HG03469 (cell line): ENCODE data around the gene F3.
A peak's percentile ranks its signal among the peaks of the same experiment; 100 is the strongest.
"Not testable (repeated sequence)": the region's sequence is repeated elsewhere in the genome, so short reads cannot be mapped to it uniquely, and the experiment has no call there.

Source experiments
- ATAC-seq: cut with Tn5 transposase; IDR thresholded peaks from one replicate; pipeline ENCODE4 v1.9.1; 2021; ENCODE audit warnings: mild to moderate bottlenecking, moderate library complexity, moderate number of reproducible peaks; ENCODE audit not compliant: unreplicated experiment

F3 gene

DNA sequence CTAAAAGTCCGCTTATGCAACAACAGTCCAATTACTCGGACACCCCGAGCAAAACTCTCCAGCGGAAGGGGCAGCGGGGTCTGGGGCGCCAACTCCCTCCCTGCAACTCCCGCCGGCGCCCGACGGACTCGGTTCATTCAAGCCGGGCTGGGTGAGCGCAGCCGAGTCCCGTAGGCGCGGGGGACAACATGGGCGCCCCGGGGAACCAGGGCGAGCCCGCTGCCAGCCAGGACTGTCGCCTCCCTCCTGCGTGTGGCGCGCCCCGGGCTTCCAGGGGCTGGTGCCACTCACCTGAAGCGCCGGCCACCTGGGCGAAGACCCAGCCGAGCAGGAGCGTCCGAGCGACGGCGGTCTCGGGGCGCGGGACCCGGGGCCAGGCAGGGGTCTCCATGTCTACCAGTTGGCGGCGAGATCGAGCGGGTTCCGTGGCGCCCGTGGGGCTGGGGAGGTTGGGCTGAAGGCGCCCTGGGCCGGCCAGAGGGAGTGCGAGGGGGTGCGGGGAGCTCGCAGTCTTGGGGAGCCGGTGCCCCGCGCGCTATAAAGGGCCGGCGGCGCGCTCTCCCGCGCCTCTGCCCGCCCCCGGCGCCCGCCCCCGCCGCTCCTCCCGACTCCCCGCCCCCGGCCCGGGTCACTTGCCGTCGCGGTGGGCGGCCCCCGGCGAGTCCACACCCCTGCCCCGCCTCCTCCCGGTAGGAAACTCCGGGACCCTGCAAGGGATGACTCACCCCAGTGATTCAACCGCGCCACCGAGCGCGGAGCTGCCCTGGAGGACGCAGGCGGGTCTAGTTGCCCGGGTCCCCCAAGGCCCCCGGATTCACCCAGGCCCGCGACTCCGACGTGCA is at the start of gene F3:
F3 (minus strand) TSS at position 514 of the 842 bp plus-strand sequence; CDS start at position 391, 123 bp downstream.
- ATAC-seq: peak; percentile 59

DNA sequence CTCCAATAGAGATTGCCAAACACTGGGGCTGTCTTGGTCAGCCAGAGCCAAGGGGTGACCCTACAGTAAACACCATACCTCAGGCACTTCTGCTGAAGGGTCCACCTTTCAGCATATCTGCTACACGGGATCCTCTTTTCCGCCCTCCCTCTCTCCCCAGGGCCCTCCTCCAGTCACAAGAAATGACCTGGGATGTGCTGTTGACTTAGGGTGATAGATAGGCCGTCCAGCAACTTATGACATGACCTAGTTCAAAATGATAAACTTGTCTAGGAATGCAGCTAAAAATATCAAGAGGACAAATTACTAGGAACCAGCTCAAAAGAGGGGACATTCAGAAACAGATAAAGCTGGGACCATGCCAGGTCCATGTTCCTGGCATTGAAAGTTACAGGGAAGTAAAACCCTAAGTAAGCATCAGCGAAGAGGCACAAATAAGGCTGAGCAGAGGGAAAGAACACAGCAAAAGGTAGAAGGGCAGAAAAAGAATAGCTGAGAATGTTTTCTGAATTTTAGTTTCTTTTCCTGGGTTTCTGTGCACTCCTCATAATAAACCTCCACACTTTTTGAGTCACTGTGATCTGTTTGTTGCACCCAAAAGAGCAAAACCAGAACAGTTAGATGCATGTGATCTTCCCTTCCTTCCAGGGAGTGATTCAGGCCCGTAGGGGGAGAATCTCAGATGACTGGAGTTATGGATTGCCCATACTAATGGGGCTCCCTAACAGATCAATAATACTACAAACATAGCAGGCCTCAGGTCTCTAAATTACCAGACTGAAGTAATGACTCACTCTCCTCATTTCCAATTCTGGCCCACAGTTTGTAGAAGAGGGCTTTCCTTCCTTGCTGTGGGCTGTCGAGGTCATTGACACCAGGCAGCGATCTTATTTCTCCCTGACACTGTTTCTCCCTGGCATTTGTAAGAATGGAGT is 48.9 kb upstream of the F3 start:
- no peak for ATAC-seq

DNA sequence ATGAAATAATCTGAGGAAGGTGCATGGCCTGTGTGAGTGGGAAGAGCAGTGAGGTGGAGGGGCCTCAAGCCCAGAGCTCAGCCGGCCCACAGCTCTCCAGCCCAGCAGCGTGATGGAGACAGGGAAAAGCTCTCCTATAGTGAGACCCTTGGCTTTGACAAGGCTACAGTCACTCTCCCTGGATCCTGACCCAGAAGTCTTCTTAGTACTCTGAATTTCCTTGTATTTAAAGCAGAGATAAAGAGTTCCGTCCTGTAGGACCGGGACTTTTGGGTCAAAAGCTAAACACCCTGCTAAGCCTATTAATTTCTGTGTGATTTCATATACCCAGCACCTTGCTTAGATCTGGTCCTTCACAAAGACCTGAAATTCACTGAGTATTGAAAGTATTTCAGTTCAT is 48.2 kb upstream of the F3 start:
- no peak for ATAC-seq

DNA sequence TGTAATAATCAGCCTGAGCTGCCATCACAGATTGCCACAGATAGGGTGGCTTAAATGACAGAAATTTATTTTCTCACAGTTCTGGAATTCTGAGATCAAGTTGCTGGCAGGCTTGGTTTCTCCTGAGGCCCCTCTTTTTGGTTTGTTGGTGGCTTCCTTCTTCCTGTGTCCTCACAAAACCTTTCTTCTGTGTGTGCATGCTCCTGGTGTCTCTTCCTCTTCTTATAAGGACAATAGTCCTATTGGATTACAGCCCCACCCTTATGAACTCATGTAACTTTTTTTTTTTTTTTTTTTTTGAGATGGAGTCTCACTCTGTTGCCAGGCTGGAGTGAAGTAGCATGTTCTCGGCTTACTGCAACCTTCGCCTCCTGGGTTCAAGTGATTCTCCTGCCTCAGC is 41.0 kb upstream of the F3 start:
- no peak for ATAC-seq

DNA sequence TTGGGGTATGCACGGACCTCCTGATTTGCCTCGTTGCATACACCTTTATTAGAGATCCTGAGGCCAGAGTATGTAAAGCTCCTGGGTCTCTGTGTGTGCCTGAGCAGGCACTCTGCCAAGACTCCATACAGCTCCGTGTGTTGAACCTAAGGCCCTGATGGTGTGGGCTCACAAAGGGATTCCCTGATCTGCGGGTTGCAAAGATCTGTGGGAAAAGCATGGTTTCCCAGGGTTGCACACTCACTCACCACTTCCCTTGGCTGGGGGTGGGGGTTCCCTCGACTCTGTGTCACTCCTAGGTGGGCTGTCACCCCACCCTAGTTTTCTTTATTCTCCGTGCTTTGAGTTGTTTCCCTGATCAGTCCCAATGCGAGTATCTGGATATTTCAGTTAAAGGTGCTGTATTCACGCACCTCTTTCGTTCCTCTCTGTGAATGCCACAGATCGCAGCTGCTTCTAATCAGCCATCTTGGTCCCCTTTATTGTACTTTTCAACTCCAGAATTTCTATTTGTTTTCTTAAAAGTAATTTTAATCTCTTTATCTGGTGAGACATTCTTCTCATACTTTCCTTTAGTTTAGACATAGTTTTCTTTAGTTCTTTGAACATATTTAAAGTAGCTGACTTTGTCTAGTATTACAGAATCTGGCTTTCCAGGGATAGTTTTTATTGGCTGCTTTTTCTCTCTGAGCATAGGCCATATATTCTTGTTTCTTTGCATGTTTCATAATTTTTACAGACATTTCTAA is 39.0 kb upstream of the F3 start:
- ATAC-seq: no peak

DNA sequence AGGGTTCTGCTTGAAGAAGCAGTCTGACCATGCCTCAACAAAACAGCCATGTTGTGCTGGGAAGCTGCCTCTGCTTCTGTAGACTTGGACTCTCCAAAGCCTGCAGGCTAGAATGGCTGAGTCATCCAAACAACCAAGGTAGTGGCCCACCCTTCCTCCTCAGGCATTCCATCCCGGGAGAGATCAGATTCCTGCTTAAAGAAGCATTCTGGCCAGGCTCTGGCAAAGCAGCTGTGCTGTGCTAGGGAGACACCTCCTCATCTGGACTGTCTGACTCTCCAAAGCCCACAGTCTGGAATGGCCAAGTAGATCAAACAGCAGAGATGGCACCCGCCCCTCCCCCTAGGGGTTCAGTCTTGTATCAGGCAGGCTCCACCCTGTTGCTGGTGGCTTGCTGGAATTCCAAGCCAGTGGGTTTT is 38.3 kb upstream of the F3 start:
- ATAC-seq: no peak

DNA sequence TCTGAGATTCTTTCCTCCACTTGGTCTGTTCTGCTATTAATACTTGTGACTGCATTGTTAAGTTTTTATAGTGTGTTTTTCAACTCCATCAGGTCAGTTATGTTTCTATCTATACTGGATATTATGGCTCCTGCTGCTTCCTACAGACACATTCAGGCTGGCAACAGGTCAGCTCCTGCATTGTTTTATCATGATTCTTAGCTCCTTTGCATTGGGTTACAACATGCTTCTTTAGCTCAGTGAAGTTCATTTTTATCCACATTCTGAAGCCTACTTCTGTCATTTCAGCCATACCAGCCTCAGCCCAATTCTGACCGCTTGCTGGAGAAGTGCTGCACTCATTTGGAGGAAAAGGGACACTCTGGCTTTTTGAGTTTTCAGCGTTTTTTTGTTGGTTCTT is 37.3 kb upstream of the F3 start:
- ATAC-seq: no peak

DNA sequence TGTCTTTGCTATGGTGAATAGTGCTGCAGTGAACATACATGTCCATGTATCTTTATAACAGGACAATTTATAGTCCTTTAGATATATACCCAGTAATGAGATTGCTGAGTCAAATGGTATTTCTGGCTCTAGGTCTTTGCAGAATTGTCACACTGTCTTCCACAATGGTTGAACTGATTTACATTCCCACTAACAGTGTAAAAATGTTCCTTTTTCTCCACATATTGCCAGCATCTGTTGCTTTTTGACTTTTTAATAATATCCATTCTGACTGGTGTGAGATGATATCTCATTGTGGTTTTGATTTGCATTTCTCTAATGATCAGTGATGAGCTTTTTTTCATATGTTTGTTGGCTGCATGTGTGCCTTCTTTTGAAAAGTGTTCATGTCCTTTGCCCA is 32.4 kb upstream of the F3 start:
- ATAC-seq: not testable (repeated sequence)

DNA sequence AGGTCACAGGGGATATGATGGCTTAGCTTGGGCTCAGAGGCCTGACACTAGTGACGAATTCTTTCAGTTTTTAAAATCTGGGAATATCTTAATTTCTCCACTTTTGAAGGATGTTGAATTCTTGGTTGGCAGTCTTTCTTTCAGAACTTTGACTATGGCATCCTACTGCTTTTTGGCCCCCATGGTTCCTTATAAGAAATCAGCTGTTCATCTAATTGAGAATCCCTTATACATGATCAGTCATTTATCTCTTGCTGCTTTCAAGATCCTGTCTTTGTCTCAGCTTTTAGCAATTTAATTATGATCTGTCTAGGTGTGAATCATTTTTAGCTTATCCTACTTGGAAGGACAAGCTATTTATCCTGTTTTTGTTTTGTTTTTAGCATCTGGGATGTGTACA is 31.2 kb upstream of the F3 start:
- ATAC-seq: no peak

DNA sequence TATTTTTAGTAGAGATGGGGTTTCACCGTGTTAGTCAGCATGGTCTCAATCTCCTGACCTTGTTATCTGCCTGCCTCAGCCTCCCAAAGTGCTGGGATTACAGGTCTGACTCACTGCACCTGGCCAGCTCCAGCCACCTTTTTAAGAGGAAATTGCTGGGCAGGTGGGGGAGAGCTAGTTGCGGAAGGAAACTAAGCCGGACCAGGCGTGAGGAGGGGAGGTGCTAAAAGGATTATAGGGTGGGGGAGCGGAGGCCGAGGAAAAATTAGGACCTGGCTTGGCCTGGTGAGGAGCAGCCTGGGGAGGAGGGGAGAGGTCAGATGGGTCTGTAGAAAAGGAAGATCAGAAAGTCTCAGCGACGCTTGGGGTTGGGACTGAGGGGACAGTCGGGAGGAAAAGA is 29.4 kb upstream of the F3 start:
- ATAC-seq: not testable (repeated sequence)

DNA sequence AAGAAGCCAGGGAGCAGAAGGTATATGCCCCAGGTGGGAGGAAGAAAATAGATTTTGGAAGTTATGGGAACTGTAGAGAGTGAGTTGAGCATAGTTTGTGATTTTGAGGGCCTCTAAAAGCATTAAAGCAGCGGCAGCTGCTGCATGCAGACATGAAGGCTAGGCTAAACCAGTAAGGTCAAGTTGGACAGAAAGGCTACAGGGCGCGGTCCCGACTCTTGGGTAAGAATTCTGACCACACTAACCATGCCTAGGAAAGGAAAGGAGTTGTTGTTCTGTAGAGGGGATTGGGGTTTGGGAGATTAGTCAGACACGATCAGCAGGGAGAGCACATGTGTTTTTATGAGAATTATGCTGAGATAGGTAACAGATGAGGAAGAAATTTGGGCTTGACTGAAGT is 27.2 kb upstream of the F3 start:
- ATAC-seq: not testable (repeated sequence)

DNA sequence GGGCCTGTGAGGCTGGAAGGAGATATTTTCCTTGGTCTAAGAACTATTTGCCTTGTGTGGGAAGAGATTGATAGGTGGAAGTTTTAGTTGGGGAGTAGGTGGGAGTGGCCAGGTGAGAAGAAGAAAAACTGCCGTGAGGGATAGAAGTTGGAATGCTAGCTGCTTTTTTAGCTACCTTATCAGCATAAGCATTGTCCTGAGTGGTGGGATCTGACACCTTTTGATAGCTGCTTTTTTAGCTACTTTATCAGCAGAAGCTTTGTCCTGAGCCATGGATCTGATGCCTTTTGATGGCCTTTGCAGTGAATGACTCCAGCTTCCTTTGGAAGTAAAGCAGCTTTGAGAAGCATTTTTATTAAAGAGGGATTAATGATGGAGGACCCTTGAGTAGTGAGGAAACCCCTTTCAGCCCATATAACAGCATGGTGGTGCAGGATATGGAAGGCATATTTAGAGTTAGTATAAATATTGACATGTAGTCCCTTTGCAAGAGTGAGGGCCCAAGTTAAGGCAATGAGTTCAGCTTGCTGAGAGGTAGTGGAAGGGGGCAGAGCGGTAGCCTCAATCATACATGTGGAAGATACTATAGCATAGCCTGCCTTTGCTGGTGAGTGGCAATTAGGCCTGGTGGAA is 26.5 kb upstream of the F3 start:
- not testable (repeated sequence) for ATAC-seq

DNA sequence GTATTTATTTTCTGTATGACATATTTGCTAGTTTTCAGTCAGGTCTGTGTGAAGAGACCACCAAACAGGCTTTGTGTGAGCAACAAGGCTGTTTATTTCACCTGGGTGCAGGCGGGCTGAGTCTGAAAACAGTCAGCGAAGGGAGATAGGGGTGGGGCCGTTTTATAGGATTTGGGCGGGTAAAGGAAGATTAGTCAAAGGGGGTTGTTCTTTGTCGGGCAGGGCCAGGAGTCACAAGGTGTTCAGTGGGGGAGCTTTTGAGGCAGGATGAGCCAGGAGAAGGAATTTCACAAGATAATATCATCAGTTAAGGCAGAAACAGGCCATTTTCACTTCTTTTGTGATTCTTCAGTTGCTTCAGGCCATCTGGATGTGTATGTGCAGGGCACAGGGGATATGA is 24.9 kb upstream of the F3 start:
- ATAC-seq: not testable (repeated sequence)

DNA sequence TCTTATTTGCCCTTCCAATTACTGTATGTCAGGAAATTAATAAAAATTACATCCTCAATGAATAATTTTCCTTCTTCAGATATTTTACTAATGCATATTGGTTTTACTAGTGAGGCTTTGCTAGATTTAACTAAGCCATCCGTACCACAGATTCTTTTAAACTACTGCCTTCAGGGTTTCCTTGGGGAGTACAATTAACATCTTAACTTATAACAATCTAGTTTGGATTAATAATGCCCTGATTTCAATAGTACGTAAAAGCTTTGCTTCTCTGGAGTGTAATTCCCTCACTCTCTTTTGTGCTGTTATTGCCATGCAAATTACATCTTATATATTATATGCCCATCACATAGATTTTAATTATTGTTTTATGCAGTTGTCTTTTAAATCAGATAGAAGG is 24.3 kb upstream of the F3 start:
- no peak for ATAC-seq

DNA sequence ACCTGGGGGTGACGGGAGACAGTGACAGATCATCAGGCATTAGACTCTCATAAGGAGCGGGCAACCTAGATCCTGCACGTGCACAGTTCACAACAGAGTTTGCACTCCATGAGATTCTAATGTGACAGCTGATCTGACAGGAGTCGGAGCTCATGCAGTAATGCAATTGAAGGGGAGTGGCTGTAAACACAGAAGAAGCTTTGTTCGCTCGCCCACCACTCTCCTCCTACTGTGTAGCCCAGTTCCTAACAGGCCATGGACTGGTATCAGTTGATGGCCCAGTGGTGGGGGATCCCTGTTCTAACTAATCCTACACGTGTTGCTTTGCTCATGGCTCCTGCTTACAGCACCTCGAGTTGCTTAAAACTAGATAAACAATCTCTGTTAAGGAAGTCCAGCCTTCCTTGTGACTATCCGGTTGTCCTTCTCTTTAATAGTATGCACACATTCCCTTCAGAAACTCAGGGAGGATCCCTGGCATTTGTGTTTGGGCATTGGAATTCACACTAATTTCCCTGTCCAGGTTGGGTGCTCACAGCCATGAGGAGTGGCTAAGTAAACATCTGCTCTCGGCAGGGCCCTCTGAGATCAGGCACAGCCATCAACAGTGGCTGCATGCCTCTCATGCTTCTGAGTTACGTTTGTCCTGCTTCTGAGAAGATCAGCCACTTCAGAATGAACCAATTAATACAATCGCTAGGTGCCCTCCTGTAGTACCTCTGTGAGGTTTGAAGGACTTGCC is 21.1 kb upstream of the F3 start:
- no peak for ATAC-seq

DNA sequence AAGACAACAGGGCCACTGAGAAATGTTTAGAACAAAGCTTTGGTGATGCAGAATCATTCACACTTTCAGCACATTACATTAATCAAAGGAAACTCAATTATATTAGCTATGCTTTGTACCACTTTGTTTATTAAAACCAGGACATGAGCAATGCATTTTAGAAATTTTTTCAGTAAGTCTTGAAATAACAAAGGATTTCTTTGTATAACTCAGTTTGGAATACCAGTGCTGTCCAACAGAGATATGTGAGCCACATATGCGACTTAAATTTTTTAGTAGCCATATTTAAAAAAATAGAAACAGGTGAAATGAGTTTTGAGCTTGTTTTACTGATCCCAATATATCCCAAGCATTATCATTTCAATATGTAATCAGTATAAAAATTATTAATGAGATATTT is 18.8 kb upstream of the F3 start:
- no peak for ATAC-seq

DNA sequence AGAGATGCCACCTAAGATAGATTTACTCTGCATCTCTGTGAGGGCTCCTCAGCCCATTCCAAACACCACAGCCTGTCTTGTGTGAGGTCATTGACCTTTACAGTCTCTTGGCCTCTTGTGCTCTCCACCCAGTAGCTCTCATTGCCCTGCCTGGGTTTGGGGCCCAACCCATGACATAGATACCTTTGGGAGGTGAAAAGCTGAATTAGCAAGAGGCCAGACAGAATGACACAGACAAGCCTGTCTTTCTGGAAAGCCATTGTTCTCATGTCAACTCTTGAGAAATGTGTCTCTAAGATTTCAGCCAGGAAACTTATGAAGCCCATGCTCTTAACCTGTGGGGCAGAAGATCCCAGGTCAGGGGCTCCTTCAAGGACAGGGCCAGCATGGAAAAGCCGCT is 18.4 kb upstream of the F3 start:
- no peak for ATAC-seq

DNA sequence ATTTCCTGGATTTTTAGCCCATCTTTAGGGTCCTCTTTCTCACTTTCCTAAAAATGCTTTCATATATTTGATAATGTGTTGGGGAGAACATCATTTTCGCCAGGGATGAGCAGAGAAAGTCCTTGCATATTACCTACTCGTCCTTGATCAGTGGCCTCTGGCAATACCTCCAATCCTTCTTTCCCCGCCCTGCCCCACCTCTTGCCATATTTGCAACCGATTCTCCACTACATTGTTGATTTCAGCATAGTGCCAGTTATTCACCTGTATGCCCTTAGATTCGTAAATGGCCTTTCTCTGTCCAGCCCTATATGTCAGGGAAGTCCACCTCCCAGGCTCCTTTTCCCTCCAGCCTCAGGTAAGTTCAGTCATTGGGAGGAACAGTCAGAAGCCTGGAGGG is 13.5 kb upstream of the F3 start:
- no peak for ATAC-seq

DNA sequence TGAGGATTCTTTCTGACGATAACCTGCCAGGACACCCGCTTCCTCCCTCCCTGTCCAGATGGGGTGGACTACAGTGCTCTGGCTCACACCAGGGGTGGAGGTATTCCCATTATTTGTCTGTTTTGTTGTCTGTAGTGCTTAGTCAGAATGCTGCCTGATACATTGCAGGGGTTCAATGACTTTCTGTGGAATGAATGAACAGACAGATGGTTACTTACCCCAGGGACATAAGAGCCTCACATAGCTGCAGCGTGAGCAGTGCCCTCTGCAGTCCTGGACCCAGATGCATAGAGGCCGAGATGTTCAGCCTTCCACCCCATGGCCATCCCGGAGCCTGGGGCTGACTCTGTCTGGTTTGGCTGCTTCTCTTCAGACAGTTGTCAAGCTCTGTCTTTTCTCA is 13.0 kb upstream of the F3 start:
- ATAC-seq: no peak

DNA sequence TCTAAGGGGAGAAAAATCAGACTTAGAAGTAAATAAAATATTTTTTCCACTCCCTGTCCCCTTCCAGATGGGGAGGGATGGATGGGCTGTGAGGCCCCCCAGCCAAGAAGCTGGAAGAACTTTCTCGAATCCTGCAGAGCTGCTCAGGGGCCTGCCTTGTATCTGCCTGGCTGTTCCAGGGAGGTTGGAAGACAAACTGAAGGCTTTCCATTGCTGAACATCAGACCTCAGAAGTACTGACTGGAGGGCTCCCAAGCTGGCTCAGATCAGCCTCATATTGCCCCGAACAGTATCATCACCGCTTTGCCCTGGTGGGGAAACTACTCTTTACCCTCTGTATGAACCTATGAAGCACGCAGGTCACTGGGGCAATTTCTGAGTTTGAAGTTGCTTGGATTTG is 12.4 kb upstream of the F3 start:
- ATAC-seq: no peak
